Ascending aorta (tissue), 2 donors: ENCODE measurements around the gene LRRD1. TPM values are rescaled to one million over a fixed set of nuclear protein-coding genes. Genes with fewer than 3 reads are reported as not detected.
"Not testable (repeated sequence)": the region's sequence is repeated elsewhere in the genome, so short reads cannot be mapped to it uniquely, and the experiment has no call there.

ENCODE experiments used
- DNase-seq, 2 donors: peaks; one replicate each; pipeline ENCODE4 v3.0.0-alpha.2; 2019; ENCODE audit warnings: low spot score in 2 of 2
- H3K27ac ChIP-seq, 2 donors: fragments of 200-600 bp; sonication (generic); one replicate each; pipeline ENCODE4 v1.5.1; 2016 to 2017; ENCODE audit warnings: mild to moderate bottlenecking in 1 of 2
- H3K27me3 ChIP-seq: fragments of 200-600 bp; sonication (generic); one replicate; pipeline ENCODE4 v1.5.1; 2017
- H3K36me3 ChIP-seq, 2 donors: fragments of 200-600 bp; sonication (generic); one replicate each; pipeline ENCODE4 v1.5.1; 2016
- H3K4me1 ChIP-seq, 2 donors: fragments of 200-600 bp; sonication (generic); one replicate each; pipeline ENCODE4 v1.5.1; 2016 to 2017; ENCODE audit warnings: mild to moderate bottlenecking in 1 of 2
- H3K4me3 ChIP-seq, 2 donors: fragments of 200-600 bp; sonication (generic); one replicate each; pipeline ENCODE4 v1.5.1; 2016 to 2017; ENCODE audit warnings: mild to moderate bottlenecking in 1 of 2
- H3K9me3 ChIP-seq, 2 donors: fragments of 200-600 bp; sonication (generic); one replicate each; pipeline ENCODE4 v1.5.1; 2016
- intact Hi-C: fragments of 100-400 bp; cut with DNase I; formaldehyde crosslinking; loops from one replicate; pipeline ENCODE4 v1.15.1; 2023
- total RNA-seq: library from RNA; depleted of rRNA; stranded (reverse); fragments of >200 nt; gene quantifications from one replicate; pipeline ENCODE4 v1.1.0, GENCODE V29; 2016
- TF ChIP-seq, protein P1 (sequence below), 3 experiments: fragments of 200-600 bp in 2 of 3; fragments of 450-650 bp in 1 of 3; sonication (generic) in 2 of 3; IDR thresholded peaks; one replicate each; pipeline ENCODE4 v1.5.1; 2016 to 2019; ENCODE audit warnings: antibody characterized with exemption in 3 of 3, mild to moderate bottlenecking in 1 of 3, moderate library complexity in 1 of 3

The LRRD1 gene
- total RNA-seq, 1 donor from 2014 or later: not detected

DNA sequence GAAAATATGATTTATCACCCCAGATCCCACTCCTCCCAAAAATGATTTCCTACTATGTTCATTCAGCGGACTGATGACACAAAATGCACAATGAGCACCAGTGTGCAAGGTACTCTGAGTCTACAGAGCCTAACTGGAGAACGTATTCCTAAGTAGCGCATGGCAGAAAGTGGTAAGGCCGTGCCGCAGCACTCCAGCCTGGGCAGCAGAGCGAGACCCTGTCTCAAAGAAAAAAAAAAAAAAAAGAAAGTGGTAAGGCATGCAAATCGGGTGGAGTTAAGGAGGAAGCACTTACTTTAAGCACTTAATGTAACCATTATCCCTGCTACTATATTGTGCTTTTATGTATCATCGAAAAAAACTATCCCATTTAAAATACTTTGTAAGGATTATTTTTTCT lies 70.1 kb downstream of the LRRD1 start:
- Histone ChIP-seq H3K27me3 (no peaks in the 10 kb centered on the region), H3K27ac (no peak overlapping the region), H3K36me3 (peaks cover 21 to 68% of the 10 kb centered on the region in 2 donors), H3K4me3 (no peak overlapping the region), H3K9me3 (no peaks in the 10 kb centered on the region), H3K4me1 (no peaks in the 10 kb centered on the region)
- no peak for DNase-seq
- intact Hi-C loops: no loop called here
- TF ChIP-seq, protein P1, sequence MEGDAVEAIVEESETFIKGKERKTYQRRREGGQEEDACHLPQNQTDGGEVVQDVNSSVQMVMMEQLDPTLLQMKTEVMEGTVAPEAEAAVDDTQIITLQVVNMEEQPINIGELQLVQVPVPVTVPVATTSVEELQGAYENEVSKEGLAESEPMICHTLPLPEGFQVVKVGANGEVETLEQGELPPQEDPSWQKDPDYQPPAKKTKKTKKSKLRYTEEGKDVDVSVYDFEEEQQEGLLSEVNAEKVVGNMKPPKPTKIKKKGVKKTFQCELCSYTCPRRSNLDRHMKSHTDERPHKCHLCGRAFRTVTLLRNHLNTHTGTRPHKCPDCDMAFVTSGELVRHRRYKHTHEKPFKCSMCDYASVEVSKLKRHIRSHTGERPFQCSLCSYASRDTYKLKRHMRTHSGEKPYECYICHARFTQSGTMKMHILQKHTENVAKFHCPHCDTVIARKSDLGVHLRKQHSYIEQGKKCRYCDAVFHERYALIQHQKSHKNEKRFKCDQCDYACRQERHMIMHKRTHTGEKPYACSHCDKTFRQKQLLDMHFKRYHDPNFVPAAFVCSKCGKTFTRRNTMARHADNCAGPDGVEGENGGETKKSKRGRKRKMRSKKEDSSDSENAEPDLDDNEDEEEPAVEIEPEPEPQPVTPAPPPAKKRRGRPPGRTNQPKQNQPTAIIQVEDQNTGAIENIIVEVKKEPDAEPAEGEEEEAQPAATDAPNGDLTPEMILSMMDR (IDR thresholded peaks at IDR 0.05): no peak

DNA sequence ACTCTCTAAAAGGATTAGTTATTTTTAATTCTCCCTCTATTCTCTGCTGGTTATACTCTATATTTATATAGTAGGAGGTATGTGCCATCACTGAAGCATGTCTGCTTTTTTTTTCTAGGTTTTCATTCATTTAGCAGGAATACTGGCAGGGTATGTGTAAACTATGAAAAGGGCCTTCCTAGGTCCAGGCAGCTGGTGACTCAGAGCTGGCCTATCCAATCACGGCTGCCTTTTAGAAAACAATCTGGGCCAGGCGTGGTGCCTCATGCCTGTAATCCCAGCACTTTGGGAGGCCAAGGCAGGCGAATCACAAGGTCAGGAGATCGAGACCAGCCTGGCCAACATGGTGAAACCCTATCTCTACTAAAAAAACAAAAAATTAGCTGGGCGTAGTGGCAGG lies 76.1 kb downstream of the LRRD1 start:
- peaks cover 39 to 88% of the 10 kb centered on the region in 2 donors for H3K36me3 ChIP-seq
- H3K27me3 ChIP-seq, H3K4me3 ChIP-seq, H3K9me3 ChIP-seq, intact Hi-C loops, H3K4me1 ChIP-seq, DNase-seq, H3K27ac ChIP-seq: not testable (repeated sequence)

DNA sequence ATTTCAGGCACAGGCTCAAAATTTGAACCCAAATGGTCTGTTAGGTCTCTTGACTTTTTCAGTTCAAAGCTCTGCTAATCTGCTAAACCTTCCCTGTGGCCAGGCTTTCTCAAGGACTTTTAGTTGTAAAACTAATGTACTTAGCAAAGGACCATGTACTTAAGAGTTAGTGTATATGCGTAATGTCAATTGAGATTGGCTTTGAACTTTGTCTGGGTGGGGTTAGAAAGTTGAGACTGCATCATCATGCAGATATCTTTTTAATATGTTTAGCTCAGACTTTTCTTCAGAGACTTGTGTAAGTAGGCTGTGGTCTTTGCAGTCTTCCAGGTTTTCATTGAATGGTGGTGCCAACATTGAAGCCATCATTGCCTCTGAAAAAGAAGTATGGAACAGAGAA lies 78.4 kb downstream of the LRRD1 start:
- Histone ChIP-seq H3K4me1 (no peaks in the 10 kb centered on the region), H3K9me3 (no peaks in the 10 kb centered on the region), H3K36me3 (peaks cover 41 to 86% of the 10 kb centered on the region in 2 donors), H3K27ac (no peak overlapping the region), H3K4me3 (no peak overlapping the region), H3K27me3 (no peaks in the 10 kb centered on the region)
- no peak for DNase-seq
- TF ChIP-seq, protein P1 (IDR thresholded peaks at IDR 0.05): no peak
- intact Hi-C loops: no loop called here

DNA sequence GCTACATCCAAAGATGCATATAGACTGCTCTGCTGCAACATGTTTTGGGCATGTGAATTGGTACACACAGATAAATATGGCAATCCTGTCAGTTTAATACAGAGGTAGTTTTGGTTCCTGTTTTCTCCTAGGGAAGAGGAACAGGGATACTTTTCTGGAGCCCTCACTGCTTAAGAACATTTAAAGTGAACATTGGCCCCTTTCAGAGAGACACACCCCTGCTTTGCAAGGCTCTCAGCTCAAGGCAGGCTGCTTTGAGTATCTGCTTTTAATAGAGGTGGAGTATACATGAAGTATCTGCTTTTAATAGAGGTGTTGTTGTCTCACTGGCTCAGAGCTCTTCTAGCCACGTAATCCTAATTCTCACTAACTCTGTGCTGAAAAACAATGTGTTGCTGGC lies 83.6 kb downstream of the LRRD1 start:
- no peaks in the 10 kb centered on the region for H3K27me3 ChIP-seq
- intact Hi-C loops: no loop called here
- H3K27ac ChIP-seq: no peak overlapping the region
- no peak for DNase-seq
- no peak overlapping the region for H3K4me3 ChIP-seq
- H3K4me1 ChIP-seq: no peaks in the 10 kb centered on the region
- no peaks in the 10 kb centered on the region for H3K9me3 ChIP-seq
- TF ChIP-seq, protein P1 (IDR thresholded peaks at IDR 0.05): no peak
- peaks cover 28 to 81% of the 10 kb centered on the region in 2 donors for H3K36me3 ChIP-seq

Other genes with a start within 250 kb of the LRRD1 start
- 14.4 TPM for gene AKAP9, start 238.3 kb downstream of the LRRD1 start, total RNA-seq
- 19.9 TPM for gene CYP51A1, start 44.7 kb downstream of the LRRD1 start, total RNA-seq
- 66.1 TPM for gene KRIT1, start 66.8 kb upstream of the LRRD1 start, total RNA-seq
- gene ANKIB1, start 66.8 kb upstream of the LRRD1 start, total RNA-seq: 27.4 TPM